Ovary (tissue), 1 donor: ENCODE results near the gene HPCAL1.

Experiments used
- EP300 ChIP-seq: sonication (generic); formaldehyde crosslinking; IDR thresholded peaks from one replicate; pipeline ENCODE4 v1.6.1; 2017; ENCODE audit warnings: antibody characterized with exemption
- POLR2A ChIP-seq: fragments of 450-650 bp; IDR thresholded peaks from one replicate; pipeline ENCODE4 v1.6.1; 2017; ENCODE audit warnings: antibody characterized with exemption, mild to moderate bottlenecking, moderate library complexity

GRCh38 chr2:10439185-10439879 is 136.6 kb downstream of the HPCAL1 start:
- TF ChIP-seq POLR2A (no peak), EP300 (no peak)
